Measurements from ENCODE around the gene NFIA.
"Not testable (repeated sequence)": the region's sequence is repeated elsewhere in the genome, so short reads cannot be mapped to it uniquely, and the experiment has no call there.

Gene NFIA

GRCh38 chr1:61447968-61448430 lies 365.6 kb downstream of the NFIA start:
- DNase-seq: no peak

- DNase-seq: peak; percentile 22
Measured at GRCh38 chr1:61448914-61449313, 366.6 kb downstream of the NFIA start.

GRCh38 chr1:61449410-61449809 lies 367.0 kb downstream of the NFIA start:
- no peak for DNase-seq

GRCh38 chr1:61450454-61450853 lies 368.1 kb downstream of the NFIA start:
- DNase-seq: no peak

GRCh38 chr1:61450872-61451571 lies 368.7 kb downstream of the NFIA start:
- no peak for DNase-seq

GRCh38 chr1:61451572-61451968 lies 369.2 kb downstream of the NFIA start:
- no peak for DNase-seq

GRCh38 chr1:61452176-61453035 lies 370.0 kb downstream of the NFIA start:
- no peak for DNase-seq

- DNase-seq: no peak
Measured at GRCh38 chr1:61453111-61453961, 371.0 kb downstream of the NFIA start.

- no peak for DNase-seq
Measured at GRCh38 chr1:61455400-61455799, 373.0 kb downstream of the NFIA start.

- no peak for DNase-seq
Measured at GRCh38 chr1:61457526-61458040, 375.2 kb downstream of the NFIA start.

GRCh38 chr1:61459345-61459744 lies 377.0 kb downstream of the NFIA start:
- DNase-seq: no peak

- no peak for DNase-seq
Measured at GRCh38 chr1:61460191-61460590, 377.8 kb downstream of the NFIA start.

- DNase-seq: no peak
Measured at GRCh38 chr1:61461406-61462384, 379.3 kb downstream of the NFIA start.

GRCh38 chr1:61462628-61463027 lies 380.3 kb downstream of the NFIA start:
- no peak for DNase-seq

GRCh38 chr1:61463220-61463619 lies 380.9 kb downstream of the NFIA start:
- DNase-seq: no peak

GRCh38 chr1:61467836-61468235 lies 385.5 kb downstream of the NFIA start:
- DNase-seq: not testable (repeated sequence)

GRCh38 chr1:61469365-61469764 lies 387.0 kb downstream of the NFIA start:
- no peak for DNase-seq

- no peak for DNase-seq
Measured at GRCh38 chr1:61472876-61473275, 390.5 kb downstream of the NFIA start.

GRCh38 chr1:61474269-61474817 lies 392.0 kb downstream of the NFIA start:
- no peak for DNase-seq

- no peak for DNase-seq
Measured at GRCh38 chr1:61474963-61475362, 392.6 kb downstream of the NFIA start.

- no peak for DNase-seq
Measured at GRCh38 chr1:61477301-61477700, 394.9 kb downstream of the NFIA start.
